GM23338 (cell line): ENCODE measurements around the gene ZNF8. TPM values are rescaled to one million over a fixed set of nuclear protein-coding genes. Genes with fewer than 3 reads are reported as not detected.

ENCODE experiments used
- microRNA-seq: library from miRNA; unstranded; fragments of <30 nt; microRNA quantifications from one replicate; pipeline ENCODE4, GENCODE V29; 2017
- polyA plus RNA-seq: library from polyadenylated mRNA; unstranded; fragments of >200 nt; fragmentation: Nextera tagmentation; extraction: Ambion mirVana; gene quantifications from 2 replicates; pipeline ENCODE4 v1.2.1, GENCODE V29; 2016
- small RNA-seq: library from RNA; depleted of rRNA; stranded (forward); fragments of <200 nt; gene quantifications from one replicate; pipeline ENCODE3, GENCODE V24; 2014; ENCODE audit warnings: low replicate concordance
- total RNA-seq: library from RNA; depleted of rRNA; stranded (reverse); fragments of >200 nt; shearing (Covaris generic); gene quantifications from 2 replicates; pipeline ENCODE4 v1.2.3, GENCODE V29; 2014; rRNA removed

ZNF8 gene
- total and polyA plus RNA-seq, 2 experiments from 2014 or later = 4.3 to 30.3 TPM

Small RNA genes lying within 50 kb of the gene (microRNA-seq; reads per million reads assigned to microRNA genes)
- gene MIR6806 = not detected

Small RNA genes lying within 50 kb of the gene (small RNA-seq; reads per million reads assigned to genes)
- not detected for gene MIR6806

Other genes starting within 250 kb of the ZNF8 start
- gene ZSCAN1, start 244.9 kb upstream of the ZNF8 start, total RNA-seq = 0.93 and 1.5 TPM in 2 replicates
- gene ZSCAN1, start 244.9 kb upstream of the ZNF8 start, polyA plus RNA-seq = 3.9 and 4.9 TPM in 2 replicates
- 9.8 and 10.3 TPM in 2 replicates for gene ZNF135, start 219.7 kb upstream of the ZNF8 start, total RNA-seq
- gene ZNF135, start 219.7 kb upstream of the ZNF8 start, polyA plus RNA-seq = 2.8 and 4.8 TPM in 2 replicates
- gene ZSCAN18, start 180.7 kb upstream of the ZNF8 start, total RNA-seq = 63.9 and 75.0 TPM in 2 replicates
- gene ZSCAN18, start 180.7 kb upstream of the ZNF8 start, polyA plus RNA-seq = 25.1 and 29.1 TPM in 2 replicates
- 15.2 and 16.9 TPM in 2 replicates for gene ZNF329, start 128.2 kb upstream of the ZNF8 start, total RNA-seq
- 2.7 and 3.3 TPM in 2 replicates for gene ZNF329, start 128.2 kb upstream of the ZNF8 start, polyA plus RNA-seq
- 31.2 and 40.0 TPM in 2 replicates for gene ZNF274, start 95.9 kb upstream of the ZNF8 start, total RNA-seq
- gene ZNF274, start 95.9 kb upstream of the ZNF8 start, polyA plus RNA-seq = 17.5 and 19.9 TPM in 2 replicates
- 93.9 and 105 TPM in 2 replicates for gene ZNF544, start 50.0 kb upstream of the ZNF8 start, total RNA-seq
- 27.7 and 29.4 TPM in 2 replicates for gene ZNF544, start 50.0 kb upstream of the ZNF8 start, polyA plus RNA-seq
- gene ERVK3-1, start 26.4 kb downstream of the ZNF8 start, total RNA-seq = 26.1 and 34.4 TPM in 2 replicates
- gene ERVK3-1, start 26.4 kb downstream of the ZNF8 start, polyA plus RNA-seq = 64.2 and 66.2 TPM in 2 replicates
- gene ZSCAN22, start 48.0 kb downstream of the ZNF8 start, total RNA-seq = 2.7 and 2.9 TPM in 2 replicates
- gene ZSCAN22, start 48.0 kb downstream of the ZNF8 start, polyA plus RNA-seq = 0.86 and 0.99 TPM in 2 replicates
- gene A1BG, start 74.5 kb downstream of the ZNF8 start, total RNA-seq = 6.5 and 17.7 TPM in 2 replicates
- gene A1BG, start 74.5 kb downstream of the ZNF8 start, polyA plus RNA-seq = 43.5 and 50.5 TPM in 2 replicates
- gene ZNF497, start 83.8 kb downstream of the ZNF8 start, total RNA-seq = 1.0 and 2.0 TPM in 2 replicates
- 0.44 and 0.61 TPM in 2 replicates for gene ZNF497, start 83.8 kb downstream of the ZNF8 start, polyA plus RNA-seq
- 11.0 and 11.3 TPM in 2 replicates for gene ZNF837, start 102.1 kb downstream of the ZNF8 start, total RNA-seq
- 2.2 and 3.1 TPM in 2 replicates for gene ZNF837, start 102.1 kb downstream of the ZNF8 start, polyA plus RNA-seq
- 2,020 and 2,111 TPM in 2 replicates for gene RPS5, start 108.3 kb downstream of the ZNF8 start, total RNA-seq
- 734 and 753 TPM in 2 replicates for gene RPS5, start 108.3 kb downstream of the ZNF8 start, polyA plus RNA-seq
- gene RNF225, start 116.7 kb downstream of the ZNF8 start, total RNA-seq = 0.87 TPM in 1 of 2 replicates, not detected in the other
- gene RNF225, start 116.7 kb downstream of the ZNF8 start, polyA plus RNA-seq = not detected in 2 replicates
- 8.1 and 9.1 TPM in 2 replicates for gene ZNF584, start 129.7 kb downstream of the ZNF8 start, total RNA-seq
- 1.1 and 2.3 TPM in 2 replicates for gene ZNF584, start 129.7 kb downstream of the ZNF8 start, polyA plus RNA-seq
- 3.0 and 5.2 TPM in 2 replicates for gene ZNF132, start 161.2 kb downstream of the ZNF8 start, total RNA-seq
- gene ZNF132, start 161.2 kb downstream of the ZNF8 start, polyA plus RNA-seq = 1.1 and 2.2 TPM in 2 replicates
- 3.0 and 4.7 TPM in 2 replicates for gene ZNF324B, start 172.7 kb downstream of the ZNF8 start, total RNA-seq
- 0.50 and 0.61 TPM in 2 replicates for gene ZNF324B, start 172.7 kb downstream of the ZNF8 start, polyA plus RNA-seq
- 11.4 and 15.0 TPM in 2 replicates for gene ZNF324, start 188.1 kb downstream of the ZNF8 start, total RNA-seq
- gene ZNF324, start 188.1 kb downstream of the ZNF8 start, polyA plus RNA-seq = 3.5 and 3.9 TPM in 2 replicates
- 5.6 and 5.9 TPM in 2 replicates for gene ZNF446, start 197.4 kb downstream of the ZNF8 start, total RNA-seq
- 2.1 and 2.4 TPM in 2 replicates for gene ZNF446, start 197.4 kb downstream of the ZNF8 start, polyA plus RNA-seq
- gene SLC27A5, start 233.0 kb downstream of the ZNF8 start, total RNA-seq = 13.4 and 16.2 TPM in 2 replicates
- 35.5 and 37.7 TPM in 2 replicates for gene SLC27A5, start 233.0 kb downstream of the ZNF8 start, polyA plus RNA-seq
- gene ZBTB45, start 240.9 kb downstream of the ZNF8 start, total RNA-seq = 9.0 and 10.4 TPM in 2 replicates
- 8.5 and 9.5 TPM in 2 replicates for gene ZBTB45, start 240.9 kb downstream of the ZNF8 start, polyA plus RNA-seq